Measurements from ENCODE around the gene GRAMD1C.

GRAMD1C gene

DNA sequence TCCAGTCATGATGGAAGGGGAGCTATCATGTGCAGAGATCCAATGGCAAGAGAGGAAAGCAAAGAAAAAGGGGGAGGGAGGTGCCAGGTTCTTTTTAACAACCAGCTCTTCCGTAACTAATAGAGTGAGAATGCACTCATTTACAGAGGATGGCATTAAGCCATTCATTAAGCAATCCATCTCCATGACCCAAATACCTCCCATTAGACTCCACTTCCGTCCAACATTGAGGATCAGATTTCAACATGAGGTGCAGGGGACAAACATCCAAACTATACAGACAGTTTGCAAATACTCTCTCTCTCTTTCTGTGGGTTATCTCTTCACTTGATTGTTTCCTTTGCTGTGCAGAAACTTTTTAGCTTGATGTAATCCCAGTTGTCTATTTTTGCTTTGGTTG is 130.4 kb downstream of the GRAMD1C start:
- Histone ChIP-seq H3K18ac (ENCODE audit: low read depth in 1 of 2, low read length in 2 of 2) (no peak overlapping the region), H3K9me3 (ENCODE audit: control insufficient read depth, low read length) (peaks cover 24% of the 10 kb centered on the region), H2BK5ac (ENCODE audit: low read depth, low read length, poor library complexity, severe bottlenecking) (no peak overlapping the region), H2BK120ac (ENCODE audit: low read depth, low read length) (no peak overlapping the region), H3K27me3 (ENCODE audit: control insufficient read depth in 1 of 2, insufficient read depth in 1 of 2, low read length in 2 of 2) (no peaks in the 10 kb centered on the region), H2AK5ac (ENCODE audit: low read length, severe bottlenecking) (no peak overlapping the region), H3K14ac (ENCODE audit: low read length in 2 of 2) (no peak overlapping the region), H2BK15ac (ENCODE audit: low read depth, poor library complexity, severe bottlenecking) (no peak overlapping the region), H3K4me3 (ENCODE audit: insufficient read depth in 1 of 2, low read depth in 1 of 2, low read length in 2 of 2) (no peak overlapping the region), H3K4ac (ENCODE audit: low read depth in 1 of 2, low read length in 2 of 2) (no peak overlapping the region), H3K23ac (ENCODE audit: low read length in 2 of 2) (no peak overlapping the region), H4K8ac (ENCODE audit: low read length) (no peak overlapping the region), H3K27ac (ENCODE audit: low read length, poor library complexity, severe bottlenecking) (no peak overlapping the region), H3K9ac (ENCODE audit: low read length) (no peak overlapping the region), H3K79me1 (replicated peaks; ENCODE audit: low read length, poor library complexity, severe bottlenecking) (no peaks in the 10 kb centered on the region), H3K4me2 (ENCODE audit: low read length, poor library complexity, severe bottlenecking) (no peak overlapping the region), H3K4me1 (ENCODE audit: control insufficient read depth, insufficient read depth, low read depth, low read length) (no peaks in the 10 kb centered on the region), H2BK12ac (ENCODE audit: low read length in 2 of 2) (no peak overlapping the region), H2AFZ (ENCODE audit: low read depth, low read length) (no peak overlapping the region), H4K91ac (ENCODE audit: low read length) (no peak overlapping the region), H3K36me3 (ENCODE audit: control insufficient read depth in 1 of 2, insufficient read depth in 2 of 2, low read depth in 1 of 2, low read length in 2 of 2) (peaks cover 0 to 2% of the 10 kb centered on the region in 2 experiments)
- 60% methylated on average over 2 of the region's 2 CpGs for WGBS
- no peak for DNase-seq

DNA sequence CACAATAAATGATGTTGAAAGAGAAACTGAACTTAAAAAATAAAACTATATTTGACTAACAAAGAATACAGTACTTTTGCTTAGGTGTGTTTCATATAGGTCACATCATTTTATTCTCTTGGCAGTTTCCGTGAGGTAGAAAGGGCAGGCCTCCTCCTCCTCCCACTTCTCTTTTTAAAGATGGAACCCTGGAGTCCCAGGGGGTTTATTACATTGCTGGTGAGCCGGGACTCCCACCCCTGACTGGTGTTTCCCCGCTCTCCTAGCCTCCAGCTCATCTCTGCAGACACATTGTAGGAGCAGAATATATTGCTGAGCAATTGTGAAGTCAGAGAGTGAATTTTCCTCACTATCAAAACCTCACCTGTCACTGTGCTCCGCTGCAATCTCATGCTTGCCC is 139.2 kb downstream of the GRAMD1C start:
- no peak overlapping the region for H3K4me2 ChIP-seq (ENCODE audit: low read length, poor library complexity, severe bottlenecking)
- H2AFZ ChIP-seq (ENCODE audit: low read depth, low read length): no peak overlapping the region
- no peak overlapping the region for H2BK120ac ChIP-seq (ENCODE audit: low read depth, low read length)
- no peak overlapping the region for H4K91ac ChIP-seq (ENCODE audit: low read length)
- H2BK5ac ChIP-seq (ENCODE audit: low read depth, low read length, poor library complexity, severe bottlenecking): no peak overlapping the region
- no peak overlapping the region for H2BK12ac ChIP-seq (ENCODE audit: low read length in 2 of 2)
- peaks cover 25% of the 10 kb centered on the region for H3K9me3 ChIP-seq (ENCODE audit: control insufficient read depth, low read length)
- no peak overlapping the region for H2AK5ac ChIP-seq (ENCODE audit: low read length, severe bottlenecking)
- H3K4me1 ChIP-seq (ENCODE audit: control insufficient read depth, insufficient read depth, low read depth, low read length): no peaks in the 10 kb centered on the region
- H2BK15ac ChIP-seq (ENCODE audit: low read depth, poor library complexity, severe bottlenecking): no peak overlapping the region
- H3K27me3 ChIP-seq (ENCODE audit: control insufficient read depth in 1 of 2, insufficient read depth in 1 of 2, low read length in 2 of 2): no peaks in the 10 kb centered on the region
- no peak overlapping the region for H4K8ac ChIP-seq (ENCODE audit: low read length)
- 89% methylated on average over 3 of the region's 4 CpGs for WGBS
- H3K4me3 ChIP-seq (ENCODE audit: insufficient read depth in 1 of 2, low read depth in 1 of 2, low read length in 2 of 2): no peak overlapping the region
- H3K36me3 ChIP-seq (ENCODE audit: control insufficient read depth in 1 of 2, insufficient read depth in 2 of 2, low read depth in 1 of 2, low read length in 2 of 2): peaks cover 0 to 51% of the 10 kb centered on the region in 2 experiments
- no peak for DNase-seq
- no peak overlapping the region for H3K27ac ChIP-seq (ENCODE audit: low read length, poor library complexity, severe bottlenecking)
- no peak overlapping the region for H3K9ac ChIP-seq (ENCODE audit: low read length)
- H3K79me1 ChIP-seq (replicated peaks; ENCODE audit: low read length, poor library complexity, severe bottlenecking): no peaks in the 10 kb centered on the region
- H3K14ac ChIP-seq (ENCODE audit: low read length in 2 of 2): no peak overlapping the region
- no peak overlapping the region for H3K23ac ChIP-seq (ENCODE audit: low read length in 2 of 2)
- H3K18ac ChIP-seq (ENCODE audit: low read depth in 1 of 2, low read length in 2 of 2): no peak overlapping the region
- no peak overlapping the region for H3K4ac ChIP-seq (ENCODE audit: low read depth in 1 of 2, low read length in 2 of 2)

DNA sequence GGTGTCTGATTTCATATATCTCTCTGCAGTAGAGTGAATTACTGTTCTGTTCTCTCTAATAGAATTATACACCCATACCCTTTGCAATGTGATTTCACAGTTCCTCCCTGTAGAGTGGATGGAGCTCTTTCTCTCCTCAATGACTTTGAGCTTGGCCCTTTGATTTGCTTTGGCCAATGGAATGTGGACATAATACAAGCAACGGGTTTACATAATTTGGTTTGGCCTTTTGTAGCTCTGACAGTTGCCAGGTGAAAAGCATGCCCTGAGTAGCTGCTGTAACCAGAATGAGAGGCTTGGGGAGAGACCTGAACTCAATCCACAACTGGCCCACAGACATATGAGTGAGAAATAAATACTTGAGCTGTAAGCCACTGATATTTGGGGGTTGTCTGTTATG is 141.3 kb downstream of the GRAMD1C start:
- H3K27me3 ChIP-seq (ENCODE audit: control insufficient read depth in 1 of 2, insufficient read depth in 1 of 2, low read length in 2 of 2): no peaks in the 10 kb centered on the region
- no peak overlapping the region for H2BK5ac ChIP-seq (ENCODE audit: low read depth, low read length, poor library complexity, severe bottlenecking)
- no peak overlapping the region for H2BK120ac ChIP-seq (ENCODE audit: low read depth, low read length)
- no peak overlapping the region for H2AFZ ChIP-seq (ENCODE audit: low read depth, low read length)
- no peak overlapping the region for H3K27ac ChIP-seq (ENCODE audit: low read length, poor library complexity, severe bottlenecking)
- no peak overlapping the region for H2BK15ac ChIP-seq (ENCODE audit: low read depth, poor library complexity, severe bottlenecking)
- WGBS: 100% methylated on average over 1 of the region's 1 CpG
- H3K79me1 ChIP-seq (replicated peaks; ENCODE audit: low read length, poor library complexity, severe bottlenecking): no peaks in the 10 kb centered on the region
- no peaks in the 10 kb centered on the region for H3K4me1 ChIP-seq (ENCODE audit: control insufficient read depth, insufficient read depth, low read depth, low read length)
- no peak overlapping the region for H3K18ac ChIP-seq (ENCODE audit: low read depth in 1 of 2, low read length in 2 of 2)
- H3K36me3 ChIP-seq (ENCODE audit: control insufficient read depth in 1 of 2, insufficient read depth in 2 of 2, low read depth in 1 of 2, low read length in 2 of 2): peaks cover 0 to 57% of the 10 kb centered on the region in 2 experiments
- H3K4ac ChIP-seq (ENCODE audit: low read depth in 1 of 2, low read length in 2 of 2): no peak overlapping the region
- H3K9ac ChIP-seq (ENCODE audit: low read length): no peak overlapping the region
- no peak overlapping the region for H2BK12ac ChIP-seq (ENCODE audit: low read length in 2 of 2)
- no peak overlapping the region for H3K14ac ChIP-seq (ENCODE audit: low read length in 2 of 2)
- no peak overlapping the region for H3K4me2 ChIP-seq (ENCODE audit: low read length, poor library complexity, severe bottlenecking)
- no peak overlapping the region for H3K4me3 ChIP-seq (ENCODE audit: insufficient read depth in 1 of 2, low read depth in 1 of 2, low read length in 2 of 2)
- H4K8ac ChIP-seq (ENCODE audit: low read length): no peak overlapping the region
- no peak overlapping the region for H3K23ac ChIP-seq (ENCODE audit: low read length in 2 of 2)
- peaks cover 5% of the 10 kb centered on the region for H3K9me3 ChIP-seq (ENCODE audit: control insufficient read depth, low read length)
- H2AK5ac ChIP-seq (ENCODE audit: low read length, severe bottlenecking): no peak overlapping the region
- DNase-seq: no peak
- no peak overlapping the region for H4K91ac ChIP-seq (ENCODE audit: low read length)

DNA sequence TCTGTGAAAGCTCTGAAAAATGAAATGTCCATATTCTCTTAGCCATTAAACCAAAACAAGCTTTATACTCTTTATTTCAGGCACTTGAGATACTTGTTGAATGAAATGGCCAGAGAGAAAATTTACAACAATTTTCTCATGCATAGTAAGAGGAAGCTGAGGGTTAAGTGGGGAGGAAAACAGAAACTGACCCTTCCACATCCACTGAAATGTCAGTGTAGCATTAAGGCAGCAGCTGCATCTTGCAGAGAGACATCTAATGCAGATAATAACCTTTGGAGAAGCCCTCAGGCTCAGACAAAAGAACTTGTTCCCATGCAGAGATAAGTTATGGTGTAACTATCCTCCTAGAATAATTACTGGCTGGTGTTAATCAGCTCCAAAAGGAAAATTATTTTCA is 143.2 kb downstream of the GRAMD1C start:
- Histone ChIP-seq H3K14ac (ENCODE audit: low read length in 2 of 2) (no peak overlapping the region), H3K36me3 (ENCODE audit: control insufficient read depth in 1 of 2, insufficient read depth in 2 of 2, low read depth in 1 of 2, low read length in 2 of 2) (peaks cover 0 to 59% of the 10 kb centered on the region in 2 experiments), H2AFZ (ENCODE audit: low read depth, low read length) (no peak overlapping the region), H2BK5ac (ENCODE audit: low read depth, low read length, poor library complexity, severe bottlenecking) (no peak overlapping the region), H3K9ac (ENCODE audit: low read length) (no peak overlapping the region), H3K9me3 (ENCODE audit: control insufficient read depth, low read length) (no peaks in the 10 kb centered on the region), H4K8ac (ENCODE audit: low read length) (no peak overlapping the region), H3K27me3 (ENCODE audit: control insufficient read depth in 1 of 2, insufficient read depth in 1 of 2, low read length in 2 of 2) (no peaks in the 10 kb centered on the region), H3K4me2 (ENCODE audit: low read length, poor library complexity, severe bottlenecking) (no peak overlapping the region), H2BK12ac (ENCODE audit: low read length in 2 of 2) (no peak overlapping the region), H3K27ac (ENCODE audit: low read length, poor library complexity, severe bottlenecking) (no peak overlapping the region), H2BK120ac (ENCODE audit: low read depth, low read length) (no peak overlapping the region), H4K91ac (ENCODE audit: low read length) (no peak overlapping the region), H3K18ac (ENCODE audit: low read depth in 1 of 2, low read length in 2 of 2) (no peak overlapping the region), H3K4me1 (ENCODE audit: control insufficient read depth, insufficient read depth, low read depth, low read length) (no peaks in the 10 kb centered on the region), H2BK15ac (ENCODE audit: low read depth, poor library complexity, severe bottlenecking) (no peak overlapping the region), H2AK5ac (ENCODE audit: low read length, severe bottlenecking) (no peak overlapping the region), H3K23ac (ENCODE audit: low read length in 2 of 2) (no peak overlapping the region), H3K79me1 (replicated peaks; ENCODE audit: low read length, poor library complexity, severe bottlenecking) (no peaks in the 10 kb centered on the region), H3K4me3 (ENCODE audit: insufficient read depth in 1 of 2, low read depth in 1 of 2, low read length in 2 of 2) (no peak overlapping the region), H3K4ac (ENCODE audit: low read depth in 1 of 2, low read length in 2 of 2) (no peak overlapping the region)
- no peak for DNase-seq

Data from mesenchymal stem cell (in vitro differentiated cells and primary cell).